Mesothelial cell of epicardium (in vitro differentiated cells): ENCODE measurements around the gene TBC1D14. TPM values are rescaled to one million over a fixed set of nuclear protein-coding genes. Genes with fewer than 3 reads are reported as not detected.
"Not testable (repeated sequence)": the region's sequence is repeated elsewhere in the genome, so short reads cannot be mapped to it uniquely, and the experiment has no call there.

Source experiments
- DNase-seq, 2 experiments: peaks; one replicate each; pipeline ENCODE4 v3.0.0; 2021; ENCODE audit warnings: low spot score in 2 of 2; ENCODE audit not compliant: unreplicated experiment in 2 of 2
- H3K27ac Mint-ChIP-seq: 2 replicates; pipeline ENCODE4 v1.8.0; 2021; ENCODE audit warnings: mixed read lengths
- H3K27me3 Mint-ChIP-seq: 2 replicates; pipeline ENCODE4 v1.8.0; 2021; ENCODE audit warnings: low read depth, mixed read lengths
- H3K36me3 Mint-ChIP-seq: 2 replicates; pipeline ENCODE4 v1.8.0; 2021; ENCODE audit warnings: mixed read lengths
- H3K4me1 Mint-ChIP-seq: 2 replicates; pipeline ENCODE4 v1.8.0; 2021; ENCODE audit warnings: mixed read lengths
- H3K4me3 Mint-ChIP-seq: 2 replicates; pipeline ENCODE4 v1.8.0; 2021; ENCODE audit warnings: mild to moderate bottlenecking, moderate library complexity, mixed read lengths
- H3K9me3 Mint-ChIP-seq: 2 replicates; pipeline ENCODE4 v1.8.0; 2021; ENCODE audit warnings: mixed read lengths
- total RNA-seq: library from RNA; stranded (reverse); gene quantifications from 3 replicates; pipeline ENCODE4 v1.2.1, GENCODE V29; 2021
- TF ChIP-seq, protein P1 (sequence below): fragments of 200-600 bp; sonication (generic); IDR thresholded peaks from one replicate; pipeline ENCODE4 v1.5.0; 2021; ENCODE audit warnings: antibody characterized with exemption; ENCODE audit not compliant: unreplicated experiment

The TBC1D14 gene
- total RNA-seq, 1 donor from 2014 or later = 54.5 TPM

DNA sequence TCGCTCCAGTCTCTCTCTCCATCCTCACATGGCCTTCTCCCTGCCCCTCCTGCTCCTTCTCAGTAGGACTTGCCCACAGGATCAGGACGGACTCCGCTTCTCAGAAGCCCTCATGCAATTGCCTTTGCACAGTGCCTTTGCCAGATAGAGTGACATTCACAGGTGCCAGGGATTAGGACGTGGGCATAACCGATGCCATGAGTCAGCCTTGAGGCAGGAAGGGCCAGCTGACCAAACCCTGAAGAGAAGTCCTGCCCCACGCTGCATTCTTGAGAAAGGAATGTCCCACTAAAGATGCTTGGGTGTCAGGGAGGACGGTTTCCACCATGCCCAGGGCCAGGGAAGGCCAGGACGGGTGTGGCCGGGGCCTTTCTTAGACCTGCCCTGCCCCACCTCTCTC, 164.8 kb downstream of the TBC1D14 start:
- TF ChIP-seq, protein P1, sequence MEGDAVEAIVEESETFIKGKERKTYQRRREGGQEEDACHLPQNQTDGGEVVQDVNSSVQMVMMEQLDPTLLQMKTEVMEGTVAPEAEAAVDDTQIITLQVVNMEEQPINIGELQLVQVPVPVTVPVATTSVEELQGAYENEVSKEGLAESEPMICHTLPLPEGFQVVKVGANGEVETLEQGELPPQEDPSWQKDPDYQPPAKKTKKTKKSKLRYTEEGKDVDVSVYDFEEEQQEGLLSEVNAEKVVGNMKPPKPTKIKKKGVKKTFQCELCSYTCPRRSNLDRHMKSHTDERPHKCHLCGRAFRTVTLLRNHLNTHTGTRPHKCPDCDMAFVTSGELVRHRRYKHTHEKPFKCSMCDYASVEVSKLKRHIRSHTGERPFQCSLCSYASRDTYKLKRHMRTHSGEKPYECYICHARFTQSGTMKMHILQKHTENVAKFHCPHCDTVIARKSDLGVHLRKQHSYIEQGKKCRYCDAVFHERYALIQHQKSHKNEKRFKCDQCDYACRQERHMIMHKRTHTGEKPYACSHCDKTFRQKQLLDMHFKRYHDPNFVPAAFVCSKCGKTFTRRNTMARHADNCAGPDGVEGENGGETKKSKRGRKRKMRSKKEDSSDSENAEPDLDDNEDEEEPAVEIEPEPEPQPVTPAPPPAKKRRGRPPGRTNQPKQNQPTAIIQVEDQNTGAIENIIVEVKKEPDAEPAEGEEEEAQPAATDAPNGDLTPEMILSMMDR = no peak
- H3K4me1 Mint-ChIP-seq = peaks cover 4% of the 10 kb centered on the region
- H3K36me3 Mint-ChIP-seq = no peaks in the 10 kb centered on the region
- H3K27me3 Mint-ChIP-seq = peaks cover 14% of the 10 kb centered on the region
- H3K27ac Mint-ChIP-seq = no peak overlapping the region
- H3K4me3 Mint-ChIP-seq = no peak overlapping the region
- H3K9me3 Mint-ChIP-seq = peaks cover 4% of the 10 kb centered on the region
- no peak for DNase-seq

DNA sequence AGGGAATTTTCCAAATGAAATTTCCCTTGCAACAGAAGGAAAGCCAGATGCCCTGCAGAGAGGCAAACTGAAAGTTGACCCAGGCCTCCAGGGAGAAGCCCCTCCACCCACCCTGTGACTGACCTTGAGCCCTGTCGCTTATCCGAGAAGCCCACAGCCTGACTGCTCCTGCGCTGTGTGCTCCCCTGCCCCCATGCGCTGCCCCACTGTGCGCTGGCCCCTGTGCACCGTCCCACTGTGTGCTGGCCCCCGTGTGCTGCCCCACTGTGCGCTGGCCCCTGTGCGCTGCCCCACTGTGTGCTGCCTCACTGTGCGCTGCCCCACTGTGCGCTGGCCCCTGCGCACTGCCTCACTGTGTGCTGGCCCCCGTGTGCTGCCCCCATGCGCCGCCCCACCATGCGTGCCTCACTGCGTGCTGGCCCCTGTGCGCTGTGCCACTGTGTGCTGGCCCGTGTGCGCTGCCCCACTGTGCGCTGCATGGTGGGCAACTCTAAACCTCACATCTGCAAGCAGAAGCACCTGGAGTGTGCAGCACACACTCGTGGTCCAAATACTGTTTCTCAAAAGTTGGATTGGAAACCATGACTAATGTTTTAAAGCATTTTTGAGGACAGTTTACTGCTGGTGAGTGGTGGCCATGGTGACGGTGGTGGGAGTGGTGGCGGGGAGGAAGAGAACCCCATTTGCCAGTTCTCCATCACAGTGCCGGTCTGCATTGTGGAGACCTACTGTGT, 166.5 kb downstream of the TBC1D14 start:
- peaks cover 10% of the 10 kb centered on the region for H3K27me3 Mint-ChIP-seq
- no peak overlapping the region for H3K4me3 Mint-ChIP-seq
- peaks cover 17% of the 10 kb centered on the region for H3K9me3 Mint-ChIP-seq
- H3K4me1 Mint-ChIP-seq = no peaks in the 10 kb centered on the region
- TF ChIP-seq, protein P1 = no peak
- no peak overlapping the region for H3K27ac Mint-ChIP-seq
- no peaks in the 10 kb centered on the region for H3K36me3 Mint-ChIP-seq
- no peak for DNase-seq

DNA sequence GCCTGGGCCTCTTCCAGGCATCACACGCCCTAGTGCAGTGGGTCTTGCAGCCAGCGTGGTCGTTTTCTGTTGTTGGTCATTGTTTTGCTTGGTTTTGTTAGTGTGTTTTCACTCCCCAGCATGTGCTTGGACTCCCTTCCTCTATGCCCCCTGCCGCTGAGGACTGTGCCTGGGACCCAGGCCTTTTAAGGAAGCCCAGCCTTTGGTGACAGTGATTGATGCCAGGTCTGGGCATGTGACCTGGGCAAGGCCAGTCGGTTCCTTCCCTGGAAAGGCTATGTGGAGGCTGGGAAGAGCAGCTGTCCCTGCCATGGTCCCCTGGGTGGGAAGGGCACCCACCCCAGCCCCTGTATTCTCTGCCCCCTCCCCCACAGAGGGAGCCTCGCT, 167.1 kb downstream of the TBC1D14 start:
- Mint-ChIP-seq H3K4me1 (no peaks in the 10 kb centered on the region), H3K4me3 (no peak overlapping the region), H3K9me3 (peaks cover 17% of the 10 kb centered on the region), H3K36me3 (no peaks in the 10 kb centered on the region), H3K27me3 (peaks cover 7% of the 10 kb centered on the region), H3K27ac (no peak overlapping the region)
- no peak for DNase-seq
- TF ChIP-seq, protein P1 = no peak

DNA sequence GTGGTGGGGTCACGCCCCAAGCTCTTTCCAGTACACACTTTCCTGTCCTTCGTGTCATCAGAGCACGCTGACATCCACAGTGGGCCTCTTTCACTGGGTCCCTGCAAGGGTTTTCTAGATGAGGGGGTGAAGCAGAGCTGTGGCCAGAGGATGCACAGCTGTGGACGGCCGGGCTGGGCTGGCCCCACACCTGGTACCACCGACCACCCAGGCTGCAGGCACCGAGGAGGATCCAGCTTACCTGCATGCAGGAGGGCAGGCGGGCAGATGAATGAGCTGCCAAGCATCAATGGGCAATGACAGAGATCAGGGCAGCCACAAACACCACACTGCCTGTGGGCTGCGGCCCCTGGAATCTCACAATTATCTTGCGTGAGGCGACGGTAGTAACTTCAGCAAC, 167.7 kb downstream of the TBC1D14 start:
- Mint-ChIP-seq H3K27ac (no peak overlapping the region), H3K9me3 (peaks cover 17% of the 10 kb centered on the region), H3K36me3 (no peaks in the 10 kb centered on the region), H3K27me3 (peaks cover 2% of the 10 kb centered on the region), H3K4me1 (no peaks in the 10 kb centered on the region), H3K4me3 (no peak overlapping the region)
- DNase-seq = no peak
- TF ChIP-seq, protein P1 = no peak

DNA sequence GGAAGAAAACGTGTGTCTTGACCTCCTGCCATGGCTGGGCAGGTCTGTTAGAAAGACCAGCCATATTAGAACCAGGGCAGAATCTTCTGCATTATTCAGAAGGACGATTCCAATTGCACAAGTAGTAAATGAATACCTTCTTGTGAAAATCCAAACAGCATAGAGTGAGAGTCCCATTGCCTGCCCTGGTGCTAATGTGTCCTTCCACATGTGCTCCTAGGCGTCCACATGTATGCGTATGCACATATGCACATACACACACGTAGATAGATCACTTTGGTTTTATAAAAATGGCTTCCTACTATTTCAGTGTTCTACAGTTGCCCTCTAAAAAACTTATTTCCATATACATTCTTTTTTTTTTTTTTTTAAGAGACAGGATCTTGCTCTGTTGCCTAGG, 168.4 kb downstream of the TBC1D14 start:
- Mint-ChIP-seq H3K36me3 (no peaks in the 10 kb centered on the region), H3K4me3 (no peak overlapping the region), H3K9me3 (peaks cover 17% of the 10 kb centered on the region), H3K4me1 (no peaks in the 10 kb centered on the region), H3K27ac (no peak overlapping the region), H3K27me3 (peaks cover 3% of the 10 kb centered on the region)
- TF ChIP-seq, protein P1 = no peak
- no peak for DNase-seq

DNA sequence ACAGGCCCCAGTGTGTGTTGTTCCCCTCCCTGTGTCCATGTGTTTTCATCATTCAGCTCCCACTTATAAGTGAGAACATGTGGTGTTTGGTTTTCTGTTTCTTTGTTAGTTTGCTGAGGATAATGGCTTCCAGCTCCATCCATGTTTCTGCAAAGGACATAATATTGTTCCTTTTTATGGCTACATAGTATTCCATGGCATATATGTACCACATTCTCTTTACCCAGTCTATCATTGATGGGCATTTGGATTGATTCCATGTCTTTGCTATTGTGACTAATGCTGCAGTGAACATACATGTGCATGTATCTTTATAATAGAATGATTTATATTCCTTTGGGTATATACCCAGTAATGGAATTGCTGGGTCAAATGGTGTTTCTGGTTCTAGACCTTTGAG, 169.9 kb downstream of the TBC1D14 start:
- Mint-ChIP-seq H3K9me3 (peaks cover 17% of the 10 kb centered on the region), H3K27me3 (peaks cover 13% of the 10 kb centered on the region)
- not testable (repeated sequence) for H3K4me1 Mint-ChIP-seq, H3K36me3 Mint-ChIP-seq, DNase-seq, H3K27ac Mint-ChIP-seq, H3K4me3 Mint-ChIP-seq

DNA sequence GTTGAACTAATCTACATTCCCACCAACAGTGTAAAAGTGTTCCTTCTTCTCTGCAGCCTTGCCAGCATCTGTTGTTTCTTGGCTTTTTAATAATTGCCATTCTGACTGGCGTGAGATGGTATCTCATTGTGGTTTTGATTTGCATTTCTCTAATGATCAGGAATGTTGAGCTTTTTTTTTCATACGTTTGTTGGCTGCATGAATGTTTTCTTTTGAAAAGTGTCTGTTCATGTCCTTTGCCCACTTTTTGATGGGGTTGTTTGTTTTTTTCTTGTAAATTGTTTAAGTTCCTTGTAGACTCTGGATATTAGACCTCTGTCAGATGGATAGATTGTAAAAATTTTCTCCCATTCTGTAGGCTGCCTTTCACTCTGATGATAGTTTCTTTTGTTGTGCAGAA, 170.3 kb downstream of the TBC1D14 start:
- not testable (repeated sequence) for H3K36me3 Mint-ChIP-seq, H3K27ac Mint-ChIP-seq, DNase-seq, H3K4me3 Mint-ChIP-seq, H3K4me1 Mint-ChIP-seq
- peaks cover 17% of the 10 kb centered on the region for H3K9me3 Mint-ChIP-seq
- H3K27me3 Mint-ChIP-seq = peaks cover 16% of the 10 kb centered on the region
